Measurements from ENCODE around the gene B4GALNT3.

Gene B4GALNT3

DNA sequence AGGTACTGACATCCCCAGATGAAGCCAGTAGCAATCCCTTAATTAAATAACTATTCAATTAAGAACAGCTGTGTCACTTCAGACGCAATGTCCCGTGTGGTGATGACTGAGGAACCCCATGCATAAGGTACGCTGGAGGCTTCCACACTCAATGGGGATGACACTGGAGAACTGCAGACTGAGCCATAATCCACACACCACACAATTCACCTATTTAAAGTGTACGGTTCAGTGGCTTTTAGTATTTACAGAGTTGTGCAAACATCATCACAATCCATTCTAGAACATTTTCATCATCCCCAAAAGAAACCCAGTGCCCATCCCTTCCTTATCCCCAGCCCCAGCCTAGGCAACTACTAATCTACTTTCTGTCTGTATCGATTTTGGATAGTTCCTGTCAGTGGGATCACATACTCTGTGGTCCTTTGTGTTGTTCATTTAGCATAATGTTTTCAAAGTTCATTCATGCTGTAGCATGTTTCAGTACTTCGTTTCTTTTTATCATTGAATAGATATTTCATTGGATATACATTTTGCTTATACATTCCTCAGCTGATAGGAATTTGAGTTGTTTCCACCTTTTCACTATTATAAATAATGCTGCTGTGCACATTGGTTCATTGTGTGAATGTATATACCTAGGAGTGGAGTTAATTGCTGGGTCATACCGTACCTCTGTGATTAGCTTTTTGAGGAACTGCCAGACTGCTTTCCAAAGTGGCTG, 142.4 kb downstream of the B4GALNT3 start:
- H3K9me3 ChIP-seq (ENCODE audit: control insufficient read depth, low read length), result no peaks in the 10 kb centered on the region
- no peak overlapping the region for H4K91ac ChIP-seq (ENCODE audit: low read length)
- no peak overlapping the region for H3K9ac ChIP-seq (ENCODE audit: low read length)
- H3K18ac ChIP-seq (ENCODE audit: low read depth in 1 of 2, low read length in 2 of 2), result no peak overlapping the region
- no peak overlapping the region for H2AK5ac ChIP-seq (ENCODE audit: low read length, severe bottlenecking)
- H2AFZ ChIP-seq (ENCODE audit: low read depth, low read length), result no peak overlapping the region
- no peak overlapping the region for H2BK120ac ChIP-seq (ENCODE audit: low read depth, low read length)
- 91% methylated on average over 5 of the region's 7 CpGs for WGBS
- no peak overlapping the region for H2BK5ac ChIP-seq (ENCODE audit: low read depth, low read length, poor library complexity, severe bottlenecking)
- H3K27me3 ChIP-seq (ENCODE audit: control insufficient read depth in 1 of 2, insufficient read depth in 1 of 2, low read length in 2 of 2), result no peaks in the 10 kb centered on the region
- no peak overlapping the region for H2BK12ac ChIP-seq (ENCODE audit: low read length in 2 of 2)
- no peak overlapping the region for H3K4me3 ChIP-seq (ENCODE audit: insufficient read depth in 1 of 2, low read depth in 1 of 2, low read length in 2 of 2)
- no peak overlapping the region for H3K27ac ChIP-seq (ENCODE audit: low read length, poor library complexity, severe bottlenecking)
- no peak overlapping the region for H3K14ac ChIP-seq (ENCODE audit: low read length in 2 of 2)
- peaks cover 3% of the 10 kb centered on the region for H3K4me1 ChIP-seq (ENCODE audit: control insufficient read depth, insufficient read depth, low read depth, low read length)
- H4K8ac ChIP-seq (ENCODE audit: low read length), result no peak overlapping the region
- no peak overlapping the region for H3K23ac ChIP-seq (ENCODE audit: low read length in 2 of 2)
- no peak overlapping the region for H2BK15ac ChIP-seq (ENCODE audit: low read depth, poor library complexity, severe bottlenecking)
- H3K4ac ChIP-seq (ENCODE audit: low read depth in 1 of 2, low read length in 2 of 2), result no peak overlapping the region
- no peak overlapping the region for H3K4me2 ChIP-seq (ENCODE audit: low read length, poor library complexity, severe bottlenecking)
- H3K36me3 ChIP-seq (ENCODE audit: control insufficient read depth in 1 of 2, insufficient read depth in 2 of 2, low read depth in 1 of 2, low read length in 2 of 2), result no peaks in the 10 kb centered on the region
- no peaks in the 10 kb centered on the region for H3K79me1 ChIP-seq (replicated peaks; ENCODE audit: low read length, poor library complexity, severe bottlenecking)
- DNase-seq, result no peak

DNA sequence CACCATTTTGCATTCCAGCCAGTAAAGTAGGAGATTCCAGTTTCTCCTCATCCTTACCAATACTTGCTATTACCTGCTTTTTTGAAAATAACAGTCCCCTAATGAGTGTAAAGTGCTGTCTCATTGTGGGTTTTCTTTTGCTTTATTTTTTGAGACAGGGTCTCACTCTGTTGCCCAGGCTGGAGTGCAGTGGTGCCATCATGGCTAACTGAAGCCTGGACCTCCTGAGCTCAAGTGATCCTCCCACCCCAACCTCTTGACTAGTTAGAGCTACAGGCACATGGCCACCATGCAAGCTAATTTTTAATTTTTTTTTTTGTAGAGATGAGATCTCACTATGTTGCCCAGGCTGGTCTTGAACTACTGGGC, 142.9 kb downstream of the B4GALNT3 start:
- Histone ChIP-seq H3K27me3 (ENCODE audit: control insufficient read depth in 1 of 2, insufficient read depth in 1 of 2, low read length in 2 of 2) (no peaks in the 10 kb centered on the region), H3K79me1 (replicated peaks; ENCODE audit: low read length, poor library complexity, severe bottlenecking) (no peaks in the 10 kb centered on the region), H2AFZ (ENCODE audit: low read depth, low read length) (no peak overlapping the region), H3K4me2 (ENCODE audit: low read length, poor library complexity, severe bottlenecking) (no peak overlapping the region), H4K91ac (ENCODE audit: low read length) (no peak overlapping the region), H2BK5ac (ENCODE audit: low read depth, low read length, poor library complexity, severe bottlenecking) (no peak overlapping the region), H2BK120ac (ENCODE audit: low read depth, low read length) (no peak overlapping the region), H2BK12ac (ENCODE audit: low read length in 2 of 2) (no peak overlapping the region), H2AK5ac (ENCODE audit: low read length, severe bottlenecking) (no peak overlapping the region), H3K9me3 (ENCODE audit: control insufficient read depth, low read length) (no peaks in the 10 kb centered on the region), H3K4me3 (ENCODE audit: insufficient read depth in 1 of 2, low read depth in 1 of 2, low read length in 2 of 2) (no peak overlapping the region), H3K4ac (ENCODE audit: low read depth in 1 of 2, low read length in 2 of 2) (no peak overlapping the region), H3K36me3 (ENCODE audit: control insufficient read depth in 1 of 2, insufficient read depth in 2 of 2, low read depth in 1 of 2, low read length in 2 of 2) (no peaks in the 10 kb centered on the region), H3K27ac (ENCODE audit: low read length, poor library complexity, severe bottlenecking) (no peak overlapping the region), H3K14ac (ENCODE audit: low read length in 2 of 2) (no peak overlapping the region), H3K23ac (ENCODE audit: low read length in 2 of 2) (no peak overlapping the region), H2BK15ac (ENCODE audit: low read depth, poor library complexity, severe bottlenecking) (no peak overlapping the region), H4K8ac (ENCODE audit: low read length) (no peak overlapping the region), H3K4me1 (ENCODE audit: control insufficient read depth, insufficient read depth, low read depth, low read length) (peaks cover 6% of the 10 kb centered on the region), H3K18ac (ENCODE audit: low read depth in 1 of 2, low read length in 2 of 2) (no peak overlapping the region), H3K9ac (ENCODE audit: low read length) (no peak overlapping the region)
- no peak for DNase-seq

DNA sequence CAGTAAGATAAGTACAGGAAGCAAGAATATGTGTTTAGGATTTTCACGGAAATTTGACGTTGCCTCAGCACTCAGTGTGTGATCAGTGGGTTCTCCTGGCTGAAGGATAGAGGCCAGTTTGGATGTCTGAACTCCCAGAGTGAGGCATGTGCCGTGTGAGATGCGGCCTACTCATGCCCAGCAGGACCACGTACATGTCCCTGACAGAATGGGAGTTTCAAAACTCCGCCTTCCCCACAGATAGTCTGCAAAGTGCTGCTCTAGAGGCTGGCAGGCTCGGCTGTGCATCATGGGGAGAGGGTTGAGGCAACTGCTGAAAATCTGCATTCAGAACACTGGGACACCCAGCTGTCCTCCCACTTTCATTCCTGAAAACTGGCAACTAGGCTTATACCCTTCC, 145.2 kb downstream of the B4GALNT3 start:
- Histone ChIP-seq H3K9ac (ENCODE audit: low read length) (no peak overlapping the region), H3K18ac (ENCODE audit: low read depth in 1 of 2, low read length in 2 of 2) (no peak overlapping the region), H3K4me3 (ENCODE audit: insufficient read depth in 1 of 2, low read depth in 1 of 2, low read length in 2 of 2) (no peak overlapping the region), H3K79me1 (replicated peaks; ENCODE audit: low read length, poor library complexity, severe bottlenecking) (no peaks in the 10 kb centered on the region), H3K4me1 (ENCODE audit: control insufficient read depth, insufficient read depth, low read depth, low read length) (peaks cover 4% of the 10 kb centered on the region), H3K4ac (ENCODE audit: low read depth in 1 of 2, low read length in 2 of 2) (no peak overlapping the region), H3K23ac (ENCODE audit: low read length in 2 of 2) (no peak overlapping the region), H2BK15ac (ENCODE audit: low read depth, poor library complexity, severe bottlenecking) (no peak overlapping the region), H3K36me3 (ENCODE audit: control insufficient read depth in 1 of 2, insufficient read depth in 2 of 2, low read depth in 1 of 2, low read length in 2 of 2) (peaks cover 0 to 3% of the 10 kb centered on the region in 2 experiments), H4K91ac (ENCODE audit: low read length) (no peak overlapping the region), H2BK120ac (ENCODE audit: low read depth, low read length) (no peak overlapping the region), H4K8ac (ENCODE audit: low read length) (no peak overlapping the region), H3K4me2 (ENCODE audit: low read length, poor library complexity, severe bottlenecking) (no peak overlapping the region), H2BK5ac (ENCODE audit: low read depth, low read length, poor library complexity, severe bottlenecking) (no peak overlapping the region), H3K27ac (ENCODE audit: low read length, poor library complexity, severe bottlenecking) (no peak overlapping the region), H3K14ac (ENCODE audit: low read length in 2 of 2) (no peak overlapping the region), H3K9me3 (ENCODE audit: control insufficient read depth, low read length) (no peaks in the 10 kb centered on the region), H2AFZ (ENCODE audit: low read depth, low read length) (no peak overlapping the region), H3K27me3 (ENCODE audit: control insufficient read depth in 1 of 2, insufficient read depth in 1 of 2, low read length in 2 of 2) (no peaks in the 10 kb centered on the region), H2BK12ac (ENCODE audit: low read length in 2 of 2) (no peak overlapping the region), H2AK5ac (ENCODE audit: low read length, severe bottlenecking) (no peak overlapping the region)
- DNase-seq, result no peak
- 78% methylated on average over 7 of the region's 7 CpGs for WGBS

DNA sequence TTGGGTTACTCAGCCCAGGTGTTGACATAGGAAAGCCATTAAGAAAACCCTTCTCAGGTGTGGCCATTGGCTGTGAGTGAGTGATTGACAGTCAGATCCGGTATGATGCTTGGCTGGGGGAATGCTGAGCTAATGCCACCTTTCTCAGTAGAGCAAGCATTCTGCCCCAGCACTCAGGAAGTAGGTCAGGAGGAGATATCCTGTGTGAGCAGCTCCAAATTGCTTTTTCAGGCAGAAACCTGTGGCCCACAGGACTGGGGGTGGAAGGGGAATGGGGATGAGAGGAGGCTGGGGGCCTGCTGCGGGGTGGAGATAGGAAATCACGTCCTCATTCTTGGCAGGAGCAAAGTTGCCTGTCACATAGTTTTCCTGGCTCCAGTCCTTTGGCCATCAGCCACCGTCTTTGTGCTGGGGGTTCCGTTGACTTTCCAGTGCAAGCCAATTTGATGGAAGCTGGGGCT, 147.8 kb downstream of the B4GALNT3 start:
- Histone ChIP-seq H3K18ac (ENCODE audit: low read depth in 1 of 2, low read length in 2 of 2) (no peak overlapping the region), H2AK5ac (ENCODE audit: low read length, severe bottlenecking) (no peak overlapping the region), H2BK15ac (ENCODE audit: low read depth, poor library complexity, severe bottlenecking) (peak overlapping the region; percentile 45), H3K4me3 (ENCODE audit: insufficient read depth in 1 of 2, low read depth in 1 of 2, low read length in 2 of 2) (no peak overlapping the region), H2BK120ac (ENCODE audit: low read depth, low read length) (no peak overlapping the region), H2BK12ac (ENCODE audit: low read length in 2 of 2) (no peak overlapping the region), H3K9ac (ENCODE audit: low read length) (no peak overlapping the region), H4K8ac (ENCODE audit: low read length) (peak overlapping the region; percentile 42), H3K27me3 (ENCODE audit: control insufficient read depth in 1 of 2, insufficient read depth in 1 of 2, low read length in 2 of 2) (no peaks in the 10 kb centered on the region), H3K79me1 (replicated peaks; ENCODE audit: low read length, poor library complexity, severe bottlenecking) (no peaks in the 10 kb centered on the region), H3K36me3 (ENCODE audit: control insufficient read depth in 1 of 2, insufficient read depth in 2 of 2, low read depth in 1 of 2, low read length in 2 of 2) (peaks cover 0 to 3% of the 10 kb centered on the region in 2 experiments), H3K27ac (ENCODE audit: low read length, poor library complexity, severe bottlenecking) (no peak overlapping the region), H3K14ac (ENCODE audit: low read length in 2 of 2) (no peak overlapping the region), H2AFZ (ENCODE audit: low read depth, low read length) (no peak overlapping the region), H4K91ac (ENCODE audit: low read length) (no peak overlapping the region), H3K4me1 (ENCODE audit: control insufficient read depth, insufficient read depth, low read depth, low read length) (peaks cover 9% of the 10 kb centered on the region), H3K9me3 (ENCODE audit: control insufficient read depth, low read length) (no peaks in the 10 kb centered on the region), H3K23ac (ENCODE audit: low read length in 2 of 2) (no peak overlapping the region), H3K4me2 (ENCODE audit: low read length, poor library complexity, severe bottlenecking) (no peak overlapping the region), H2BK5ac (ENCODE audit: low read depth, low read length, poor library complexity, severe bottlenecking) (no peak overlapping the region), H3K4ac (ENCODE audit: low read depth in 1 of 2, low read length in 2 of 2) (no peak overlapping the region)
- WGBS, result 90% methylated on average over 5 of the region's 5 CpGs
- no peak for DNase-seq

All from mesenchymal stem cell (in vitro differentiated cells and primary cell).